Spleen (tissue), 11 donors: ENCODE measurements around the gene PKD1L1. TPM values are rescaled to one million over a fixed set of nuclear protein-coding genes. Genes with fewer than 3 reads are reported as not detected.

Experiments
- DNase-seq: peaks from one replicate; pipeline ENCODE4 v3.0.0-alpha.2; 2020
- H3K27ac ChIP-seq, 8 donors: fragments of 200-600 bp; sonication (generic) in 7 of 8; 1 replicate in 4 of 8; 2 replicates in 4 of 8; pipeline versions ENCODE4 v1.5.0 to v1.8.0; 2016 to 2021; ENCODE audit warnings: inconsistent platforms in 4 of 8, mild to moderate bottlenecking in 4 of 8, moderate library complexity in 1 of 8
- H3K27me3 ChIP-seq, 7 donors: fragments of 200-600 bp; sonication (generic) in 6 of 7; replicated peaks in 1 of 7; 1 replicate in 4 of 7; 2 replicates in 3 of 7; pipeline versions ENCODE4 v1.5.0 to v1.8.0; 2016 to 2021; ENCODE audit warnings: inconsistent platforms in 3 of 7, mild to moderate bottlenecking in 1 of 7
- H3K36me3 ChIP-seq, 6 donors: fragments of 200-600 bp; sonication (generic) in 5 of 6; 1 replicate in 4 of 6; 2 replicates in 2 of 6; pipeline versions ENCODE4 v1.5.0 to v1.8.0; 2016 to 2021; ENCODE audit warnings: inconsistent platforms in 2 of 6
- H3K4me1 ChIP-seq, 6 donors: fragments of 200-600 bp; sonication (generic) in 5 of 6; 1 replicate in 3 of 6; 2 replicates in 3 of 6; pipeline versions ENCODE4 v1.5.0 to v1.8.0; 2016 to 2021; ENCODE audit warnings: inconsistent platforms in 3 of 6
- H3K4me3 ChIP-seq, 8 donors: fragments of 200-600 bp; sonication (generic) in 7 of 8; 1 replicate in 4 of 8; 2 replicates in 4 of 8; pipeline versions ENCODE4 v1.5.0 to v1.8.0; 2016 to 2021; ENCODE audit warnings: inconsistent platforms in 4 of 8, mild to moderate bottlenecking in 4 of 8, moderate library complexity in 2 of 8
- H3K9me3 ChIP-seq, 8 donors: fragments of 200-600 bp; sonication (generic) in 7 of 8; 1 replicate in 4 of 8; 2 replicates in 4 of 8; pipeline versions ENCODE4 v1.5.0 to v1.8.0; 2016 to 2021; ENCODE audit warnings: inconsistent platforms in 4 of 8
- CTCF ChIP-seq, 11 experiments: fragments of 200-600 bp in 7 of 11; fragments of 450-650 bp in 4 of 11; sonication (generic) in 4 of 11; IDR thresholded peaks in 8 of 11; conservative IDR thresholded peaks in 3 of 11; 1 replicate in 7 of 11; 2 replicates in 4 of 11; pipeline versions ENCODE4 v1.4.0 to v1.8.0; 2016 to 2021; ENCODE audit warnings: antibody characterized with exemption in 11 of 11, inconsistent platforms in 4 of 11, mild to moderate bottlenecking in 1 of 11
- POLR2A ChIP-seq, 3 donors: fragments of 450-650 bp; IDR thresholded peaks; one replicate each; pipeline ENCODE4 v1.5.1; 2017; ENCODE audit warnings: antibody characterized with exemption in 3 of 3, mild to moderate bottlenecking in 1 of 3
- POLR2AphosphoS5 ChIP-seq, 3 donors: sonication (generic); formaldehyde crosslinking; IDR thresholded peaks; one replicate each; pipeline ENCODE4 v1.5.1; 2017; ENCODE audit warnings: antibody characterized with exemption in 3 of 3
- WGBS, 5 donors: extraction: QIAGEN DNeasy Blood & Tissue Kit in 3 of 5; methylation state at CpG; one replicate each; pipeline versions ENCODE4 v1.1.5 to v1.1.7; 2013 to 2018; 5-methylcytosine and 5-hydroxymethylcytosine counted together
- intact Hi-C: fragments of 100-400 bp; cut with DNase I; formaldehyde crosslinking; loops from one replicate; pipeline ENCODE4 v1.15.0; 2023; ENCODE audit warnings: low total_unique reads
- polyA plus RNA-seq, 3 donors: library from polyadenylated mRNA; stranded (reverse); fragments of 200-250 nt; gene quantifications; one replicate each; pipeline ENCODE4 v1.2.1, GENCODE V29; 2013
- total RNA-seq, 7 donors: library from RNA; depleted of rRNA in 3 of 7; stranded (reverse); fragments of >200 nt in 3 of 7; fragmentation: NEBNext Ultra II Directional in 4 of 7; extraction: Animal tissue kit (Norgen Biotek cat#: 25700) in 4 of 7; gene quantifications; one replicate each; pipeline versions ENCODE4 v1.1.0 to v1.2.1, GENCODE V29; 2016 to 2021
- donor health status: healthy with polysubstance abuse.
- donor health status: DM: no; HTN: no; CAD: no; lungs with moderate emphysema.
- donor health status: DM: no; HTN: no; CAD: no.
- donor health status: Bipolar disorder and iron deficiency.
- donor health status: healthy.
- donor health status: DM: no; HTN: no; CAD: no.
- donor health status: DM: yes; HTN: yes; CAD: no.

Gene PKD1L1
- total and polyA plus RNA-seq, 10 donors: 0.28 to 1.3 (median 0.49) TPM

- 9 to 19% (median 12%) methylated on average over 4 of the region's 4 CpGs for WGBS, 5 donors
- no peak for DNase-seq
These were observed 30.5 kb upstream of the PKD1L1 start for GRCh38 chr7:47978790-47979144.

DNA sequence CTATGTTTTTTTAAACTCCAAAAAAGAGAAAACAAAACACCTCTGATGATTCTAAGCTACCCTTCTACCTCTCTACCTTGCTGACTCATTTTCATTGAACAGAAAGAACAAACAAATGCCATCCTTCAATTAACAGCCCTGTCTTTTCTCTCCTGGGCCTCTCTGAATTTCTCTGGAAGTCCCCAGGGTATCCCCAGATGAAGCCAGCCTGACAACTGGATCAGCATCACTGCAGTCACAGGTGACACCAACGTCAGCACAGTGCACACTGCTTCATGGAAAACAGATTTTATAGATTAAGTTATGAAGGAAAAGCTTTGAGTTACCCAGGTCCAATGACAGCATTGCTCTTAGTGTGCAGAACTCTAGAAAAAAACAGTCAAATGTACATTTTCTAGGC lies 25.5 kb upstream of the PKD1L1 start:
- Histone ChIP-seq H3K27ac (no peak overlapping the region), H3K36me3 (peaks cover 5 to 94% (median 68%) of the 10 kb centered on the region in 6 donors)
- intact Hi-C loops: no loop called here

More at GRCh38 chr7:47978790-47979144, 30.5 kb upstream of the PKD1L1 start:
- peak overlapping the region; percentile 78 to 95 (median 92) for H3K27ac ChIP-seq
- H3K9me3 ChIP-seq: no peaks in the 10 kb centered on the region
- H3K4me3 ChIP-seq: peak overlapping the region; percentile 56 to 79 (median 62)
- H3K27me3 ChIP-seq: no peaks in the 10 kb centered on the region
- H3K4me1 ChIP-seq: peaks cover 9 to 32% (median 18%) of the 10 kb centered on the region in 6 donors
- no peak for TF ChIP-seq POLR2A (IDR thresholded peaks at IDR 0.05)
- TF ChIP-seq CTCF (IDR thresholded peaks at IDR 0.05 in 8 of 11, conservative IDR thresholded peaks at IDR 0.05 in 3 of 11): no peak
- no peak for TF ChIP-seq POLR2AphosphoS5 (IDR thresholded peaks at IDR 0.05)
- H3K36me3 ChIP-seq: peaks cover 5 to 47% (median 44%) of the 10 kb centered on the region in 6 donors
- intact Hi-C loops: loop anchor here (5.0 kb wide), 1 partner anchor 109 kb away; the partner anchor contains the start of gene UPP1

DNA sequence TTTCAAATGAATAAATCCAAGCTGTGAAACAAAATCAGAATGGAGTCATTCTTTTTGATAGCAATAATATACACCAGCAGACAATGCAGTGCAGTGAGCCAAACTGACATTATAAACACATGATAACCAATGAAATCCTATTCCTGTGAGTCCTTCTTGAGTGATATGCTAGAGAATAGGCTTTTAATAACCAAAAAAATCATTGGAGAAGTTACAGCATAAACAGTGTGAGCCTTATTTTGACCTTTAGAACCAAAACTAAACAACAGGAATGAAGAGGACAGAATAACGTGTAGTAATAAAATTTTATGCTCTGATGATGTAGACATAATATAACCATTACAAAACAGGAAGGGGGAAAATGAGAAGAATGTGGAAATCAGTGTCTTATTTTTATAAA lies 22.5 kb upstream of the PKD1L1 start:
- H3K4me3 ChIP-seq: no peak overlapping the region
- peak overlapping the region in 7 of 8 donors; percentile 24 to 83 (median 73) for H3K27ac ChIP-seq
- no peaks in the 10 kb centered on the region for H3K9me3 ChIP-seq
- peaks cover 3 to 32% (median 12%) of the 10 kb centered on the region in 6 donors for H3K4me1 ChIP-seq
- TF ChIP-seq POLR2A (IDR thresholded peaks at IDR 0.05) (no peak), POLR2AphosphoS5 (IDR thresholded peaks at IDR 0.05) (no peak), CTCF (IDR thresholded peaks at IDR 0.05 in 8 of 11, conservative IDR thresholded peaks at IDR 0.05 in 3 of 11) (no peak)
- intact Hi-C loops: no loop called here
- DNase-seq: no peak
- no peaks in the 10 kb centered on the region for H3K27me3 ChIP-seq
- H3K36me3 ChIP-seq: peaks cover 3 to 97% (median 71%) of the 10 kb centered on the region in 6 donors
- WGBS, 5 donors: 30 to 69% (median 42%) methylated on average over 1 of the region's 1 CpG

More for the DNA sequence above, 25.5 kb upstream of the PKD1L1 start:
- 57 to 83% (median 74%) methylated on average over 1 of the region's 1 CpG for WGBS, 5 donors
- no peak for DNase-seq
- H3K4me3 ChIP-seq: no peak overlapping the region
- H3K27me3 ChIP-seq: no peaks in the 10 kb centered on the region
- no peaks in the 10 kb centered on the region for H3K9me3 ChIP-seq
- no peak for TF ChIP-seq POLR2AphosphoS5 (IDR thresholded peaks at IDR 0.05)
- TF ChIP-seq POLR2A (IDR thresholded peaks at IDR 0.05): no peak
- TF ChIP-seq CTCF (IDR thresholded peaks at IDR 0.05 in 8 of 11, conservative IDR thresholded peaks at IDR 0.05 in 3 of 11): no peak
- H3K4me1 ChIP-seq: peaks cover 13 to 50% (median 23%) of the 10 kb centered on the region in 6 donors

DNA sequence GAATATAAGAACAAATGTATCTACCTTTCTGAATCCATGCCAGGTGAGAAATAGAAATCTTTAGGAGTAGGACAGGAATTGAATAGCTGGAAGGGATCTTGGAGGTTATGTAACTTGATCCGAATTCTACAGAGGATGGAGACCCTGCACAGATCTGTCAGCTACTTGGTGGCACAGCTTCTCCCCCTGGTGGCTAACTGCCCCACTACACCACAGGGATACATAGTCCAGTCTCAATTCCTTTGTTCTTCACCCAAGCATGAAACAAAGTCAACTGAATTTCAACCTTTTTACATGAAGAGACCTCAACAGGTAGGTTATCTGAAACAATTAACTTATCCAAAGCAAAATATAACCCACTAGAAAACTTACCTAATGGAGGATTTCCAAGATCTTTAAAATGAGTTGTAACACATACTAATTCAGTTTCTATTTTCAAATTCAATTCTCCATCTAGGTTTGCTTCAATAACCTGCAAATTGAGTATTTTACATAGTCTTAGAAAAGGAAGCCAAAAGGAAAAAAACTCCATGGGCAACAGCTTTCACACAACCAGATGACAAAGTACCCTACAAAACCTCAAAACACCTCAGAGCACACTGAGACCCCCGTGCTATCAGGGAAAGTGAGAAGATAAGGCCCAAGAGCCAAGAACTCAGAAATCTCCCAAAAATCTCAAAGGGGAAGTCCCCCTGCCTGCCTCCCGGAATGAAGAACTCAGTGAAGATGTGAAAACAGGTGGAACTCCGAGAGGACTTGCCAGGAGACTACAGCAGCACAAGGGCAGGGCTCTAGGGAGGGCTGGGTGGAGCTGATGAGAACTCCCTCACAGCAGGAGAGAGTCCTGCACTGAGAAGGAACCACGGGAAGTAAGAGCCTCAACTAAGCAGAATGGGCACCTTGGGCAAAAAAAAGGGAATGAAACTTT lies 20.8 kb upstream of the PKD1L1 start:
- 67 to 82% (median 71%) methylated on average over 5 of the region's 5 CpGs for WGBS, 5 donors
- no peak for DNase-seq
- intact Hi-C loops: no loop called here
- Histone ChIP-seq H3K27me3 (no peaks in the 10 kb centered on the region), H3K4me1 (peaks cover 3 to 32% (median 12%) of the 10 kb centered on the region in 6 donors), H3K9me3 (no peaks in the 10 kb centered on the region), H3K4me3 (no peak overlapping the region), H3K36me3 (peaks cover 10 to 97% (median 71%) of the 10 kb centered on the region in 6 donors), H3K27ac (peak overlapping the region in 5 of 8 donors; percentile 26 to 83 (median 70))
- TF ChIP-seq POLR2A (IDR thresholded peaks at IDR 0.05): no peak
- peak; percentile 55 to 87 (median 80) for TF ChIP-seq CTCF (IDR thresholded peaks at IDR 0.05 in 8 of 11, conservative IDR thresholded peaks at IDR 0.05 in 3 of 11)
- TF ChIP-seq POLR2AphosphoS5 (IDR thresholded peaks at IDR 0.05): no peak
